Measurements from ENCODE around the gene SPINDOC. TPM values are rescaled to one million over a fixed set of nuclear protein-coding genes. Genes with fewer than 3 reads are reported as not detected.

SPINDOC gene
- total RNA-seq, 1 experiment from 2014 or later = 40.3 TPM

DNA sequence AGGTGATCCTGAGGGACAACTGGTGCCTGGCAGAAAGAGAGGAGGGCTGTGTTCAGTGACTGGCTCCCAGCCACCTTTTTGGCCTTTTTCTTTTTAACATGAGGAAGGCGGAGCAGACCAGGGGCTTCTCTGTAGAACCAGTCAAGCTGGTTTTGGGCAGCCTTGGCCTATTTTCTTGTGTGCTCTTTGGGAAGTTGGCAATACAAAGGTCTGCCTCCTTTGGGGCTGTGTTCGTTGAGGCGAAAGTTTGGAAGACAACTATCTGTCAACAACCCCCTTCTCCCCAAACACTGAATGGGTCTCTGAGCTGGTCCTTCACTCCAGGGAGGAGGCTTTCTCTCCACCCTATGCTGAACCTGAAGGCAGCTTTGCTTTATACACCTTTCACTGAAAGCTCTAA, 34.1 kb downstream of the SPINDOC start:
- Histone ChIP-seq H3K4me2 (ENCODE audit: low read depth, low read length, poor library complexity, severe bottlenecking) (no peak overlapping the region), H3K36me3 (ENCODE audit: insufficient read depth, low read length) (peaks cover 15% of the 10 kb centered on the region; the same call in 1 of the 2 replicates), H4K20me1 (ENCODE audit: insufficient read depth, low read depth, low read length) (peaks cover 29% of the 10 kb centered on the region)

GRCh38 chr11:63849691-63850090, 36.4 kb downstream of the SPINDOC start:
- no peak overlapping the region for H3K4me3 ChIP-seq (ENCODE audit: low read length)
- no peak overlapping the region for H3K9ac ChIP-seq (ENCODE audit: low read length)
- no peaks in the 10 kb centered on the region for H3K9me3 ChIP-seq (ENCODE audit: low read length)
- no peak overlapping the region for H3K4me2 ChIP-seq (ENCODE audit: low read depth, low read length, poor library complexity, severe bottlenecking)
- H3K79me2 ChIP-seq (ENCODE audit: low read length) = peaks cover 90% of the 10 kb centered on the region
- H3K36me3 ChIP-seq (ENCODE audit: insufficient read depth, low read length) = peaks cover 15% of the 10 kb centered on the region; the same call in 1 of the 2 replicates
- H2AFZ ChIP-seq (ENCODE audit: low read length) = no peak overlapping the region
- no peak overlapping the region for H3K27ac ChIP-seq (ENCODE audit: low read length)
- H3K27me3 ChIP-seq (ENCODE audit: low read length) = no peaks in the 10 kb centered on the region
- H3K9me2 ChIP-seq (replicated peaks; ENCODE audit: insufficient read depth, low read length) = no peaks in the 10 kb centered on the region
- DNase-seq = no peak
- H4K20me1 ChIP-seq (ENCODE audit: insufficient read depth, low read depth, low read length) = peaks cover 24% of the 10 kb centered on the region
- H3K4me1 ChIP-seq (ENCODE audit: low read length) = no peaks in the 10 kb centered on the region

More for the DNA sequence above, 34.1 kb downstream of the SPINDOC start:
- no peak overlapping the region for H3K9ac ChIP-seq (ENCODE audit: low read length)
- H3K4me1 ChIP-seq (ENCODE audit: low read length) = peaks cover 7% of the 10 kb centered on the region
- H3K27me3 ChIP-seq (ENCODE audit: low read length) = no peaks in the 10 kb centered on the region
- H3K79me2 ChIP-seq (ENCODE audit: low read length) = peaks cover 90% of the 10 kb centered on the region
- DNase-seq = no peak
- H3K9me3 ChIP-seq (ENCODE audit: low read length) = no peaks in the 10 kb centered on the region
- H3K9me2 ChIP-seq (replicated peaks; ENCODE audit: insufficient read depth, low read length) = no peaks in the 10 kb centered on the region
- no peak overlapping the region for H2AFZ ChIP-seq (ENCODE audit: low read length)
- H3K4me3 ChIP-seq (ENCODE audit: low read length) = no peak overlapping the region
- no peak overlapping the region for H3K27ac ChIP-seq (ENCODE audit: low read length)

GRCh38 chr11:63850920-63851319, 37.7 kb downstream of the SPINDOC start:
- Histone ChIP-seq H3K4me1 (ENCODE audit: low read length) (no peaks in the 10 kb centered on the region), H4K20me1 (ENCODE audit: insufficient read depth, low read depth, low read length) (peaks cover 19% of the 10 kb centered on the region), H3K4me2 (ENCODE audit: low read depth, low read length, poor library complexity, severe bottlenecking) (no peak overlapping the region), H3K9ac (ENCODE audit: low read length) (no peak overlapping the region), H2AFZ (ENCODE audit: low read length) (no peak overlapping the region), H3K27me3 (ENCODE audit: low read length) (no peaks in the 10 kb centered on the region), H3K79me2 (ENCODE audit: low read length) (peaks cover 90% of the 10 kb centered on the region), H3K4me3 (ENCODE audit: low read length) (no peak overlapping the region), H3K9me2 (replicated peaks; ENCODE audit: insufficient read depth, low read length) (no peaks in the 10 kb centered on the region), H3K9me3 (ENCODE audit: low read length) (no peaks in the 10 kb centered on the region), H3K27ac (ENCODE audit: low read length) (no peak overlapping the region), H3K36me3 (ENCODE audit: insufficient read depth, low read length) (peaks cover 9% of the 10 kb centered on the region; the same call in 1 of the 2 replicates)
- no peak for DNase-seq

DNA sequence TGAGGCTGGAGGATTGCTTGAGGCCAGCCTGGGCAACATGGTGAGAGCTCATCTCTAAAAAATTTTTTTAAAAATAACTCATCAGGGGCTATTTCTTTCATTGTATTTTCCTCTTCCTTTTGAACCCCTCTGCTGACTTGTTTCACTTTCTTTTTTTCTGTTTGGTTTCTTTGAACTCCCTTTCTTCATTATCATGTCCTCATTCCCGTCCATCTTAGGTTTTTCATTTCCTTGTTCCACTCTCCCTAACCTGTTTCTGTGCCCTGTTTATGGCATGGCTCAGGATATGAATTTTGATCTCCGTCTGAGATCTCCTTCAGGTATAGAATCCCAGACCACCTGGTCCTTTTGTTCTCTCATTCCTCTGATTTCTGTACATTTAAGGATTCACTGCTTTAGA, 38.1 kb downstream of the SPINDOC start:
- Histone ChIP-seq H3K9me2 (replicated peaks; ENCODE audit: insufficient read depth, low read length) (no peaks in the 10 kb centered on the region), H3K4me1 (ENCODE audit: low read length) (no peaks in the 10 kb centered on the region), H3K36me3 (ENCODE audit: insufficient read depth, low read length) (peaks cover 9% of the 10 kb centered on the region; the same call in 1 of the 2 replicates), H3K27ac (ENCODE audit: low read length) (no peak overlapping the region), H3K4me3 (ENCODE audit: low read length) (no peak overlapping the region), H3K79me2 (ENCODE audit: low read length) (peaks cover 91% of the 10 kb centered on the region), H4K20me1 (ENCODE audit: insufficient read depth, low read depth, low read length) (peaks cover 19% of the 10 kb centered on the region), H3K27me3 (ENCODE audit: low read length) (no peaks in the 10 kb centered on the region), H3K4me2 (ENCODE audit: low read depth, low read length, poor library complexity, severe bottlenecking) (no peak overlapping the region), H3K9me3 (ENCODE audit: low read length) (no peaks in the 10 kb centered on the region), H3K9ac (ENCODE audit: low read length) (no peak overlapping the region), H2AFZ (ENCODE audit: low read length) (no peak overlapping the region)
- no peak for DNase-seq

- no peak overlapping the region for H3K27ac ChIP-seq (ENCODE audit: low read length)
- no peak for DNase-seq
- no peaks in the 10 kb centered on the region for H3K9me2 ChIP-seq (replicated peaks; ENCODE audit: insufficient read depth, low read length)
- H4K20me1 ChIP-seq (ENCODE audit: insufficient read depth, low read depth, low read length) = peaks cover 9% of the 10 kb centered on the region; the same call in 1 of the 2 replicates
- peaks cover 96% of the 10 kb centered on the region for H3K79me2 ChIP-seq (ENCODE audit: low read length)
- no peak overlapping the region for H2AFZ ChIP-seq (ENCODE audit: low read length)
- H3K27me3 ChIP-seq (ENCODE audit: low read length) = no peaks in the 10 kb centered on the region
- no peaks in the 10 kb centered on the region for H3K4me1 ChIP-seq (ENCODE audit: low read length)
- no peak overlapping the region for H3K9ac ChIP-seq (ENCODE audit: low read length)
- no peak overlapping the region for H3K4me2 ChIP-seq (ENCODE audit: low read depth, low read length, poor library complexity, severe bottlenecking)
- H3K36me3 ChIP-seq (ENCODE audit: insufficient read depth, low read length) = peaks cover 9% of the 10 kb centered on the region; the same call in 1 of the 2 replicates
- no peaks in the 10 kb centered on the region for H3K9me3 ChIP-seq (ENCODE audit: low read length)
- no peak overlapping the region for H3K4me3 ChIP-seq (ENCODE audit: low read length)
Observed at GRCh38 chr11:63853476-63853875, 40.2 kb downstream of the SPINDOC start.

DNA sequence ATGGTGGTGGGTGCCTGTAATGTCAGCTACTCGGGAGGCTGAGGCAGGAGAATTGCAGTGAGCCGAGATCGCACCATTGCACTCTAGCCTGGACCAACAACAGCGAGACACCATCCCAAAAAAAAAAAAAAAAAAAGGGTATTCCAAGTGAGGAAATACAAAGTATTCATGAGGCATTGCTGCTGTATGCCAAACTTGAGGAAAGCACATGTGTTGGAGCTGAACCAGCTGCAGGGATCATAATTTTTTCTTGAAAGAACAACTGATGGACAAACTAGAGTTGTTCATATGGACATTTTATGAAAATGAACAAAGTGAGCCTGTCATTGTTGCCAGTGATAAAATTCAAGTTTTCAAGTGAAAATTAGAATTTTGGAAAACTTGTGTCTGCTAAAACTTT, 41.4 kb downstream of the SPINDOC start:
- Histone ChIP-seq H4K20me1 (ENCODE audit: insufficient read depth, low read depth, low read length) (peaks cover 3% of the 10 kb centered on the region; the same call in 1 of the 2 replicates), H3K4me1 (ENCODE audit: low read length) (no peaks in the 10 kb centered on the region), H3K9ac (ENCODE audit: low read length) (no peak overlapping the region), H2AFZ (ENCODE audit: low read length) (no peak overlapping the region), H3K9me3 (ENCODE audit: low read length) (no peaks in the 10 kb centered on the region), H3K27ac (ENCODE audit: low read length) (no peak overlapping the region), H3K36me3 (ENCODE audit: insufficient read depth, low read length) (peaks cover 9% of the 10 kb centered on the region; the same call in 1 of the 2 replicates), H3K9me2 (replicated peaks; ENCODE audit: insufficient read depth, low read length) (no peaks in the 10 kb centered on the region), H3K79me2 (ENCODE audit: low read length) (peaks cover 97% of the 10 kb centered on the region), H3K4me2 (ENCODE audit: low read depth, low read length, poor library complexity, severe bottlenecking) (no peak overlapping the region), H3K4me3 (ENCODE audit: low read length) (no peak overlapping the region), H3K27me3 (ENCODE audit: low read length) (no peaks in the 10 kb centered on the region)
- no peak for DNase-seq

DNA sequence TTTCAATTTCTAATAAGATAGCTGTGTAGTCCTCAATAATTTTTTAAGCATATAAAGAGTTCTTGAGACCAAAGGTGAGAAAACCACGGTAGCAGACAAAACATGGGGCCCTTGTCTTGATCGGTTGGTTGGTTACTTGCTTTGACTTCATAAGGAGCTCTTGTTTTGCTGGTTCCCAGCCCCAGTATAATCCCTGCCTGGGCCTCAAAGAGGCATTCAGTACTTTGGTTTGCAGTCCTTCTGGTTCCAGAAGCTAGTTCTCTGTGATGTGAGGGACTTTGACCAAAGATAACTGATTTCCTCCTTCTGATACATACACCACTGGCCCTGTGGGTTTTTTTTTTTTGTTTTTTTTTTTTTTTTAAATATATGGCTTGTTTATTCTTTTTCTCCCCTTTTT, 42.7 kb downstream of the SPINDOC start:
- no peaks in the 10 kb centered on the region for H3K27me3 ChIP-seq (ENCODE audit: low read length)
- H3K36me3 ChIP-seq (ENCODE audit: insufficient read depth, low read length) = peaks cover 9% of the 10 kb centered on the region; the same call in 1 of the 2 replicates
- H3K9ac ChIP-seq (ENCODE audit: low read length) = no peak overlapping the region
- H2AFZ ChIP-seq (ENCODE audit: low read length) = no peak overlapping the region
- no peak for DNase-seq
- H3K27ac ChIP-seq (ENCODE audit: low read length) = no peak overlapping the region
- no peak overlapping the region for H3K4me3 ChIP-seq (ENCODE audit: low read length)
- no peak overlapping the region for H3K4me2 ChIP-seq (ENCODE audit: low read depth, low read length, poor library complexity, severe bottlenecking)
- H3K4me1 ChIP-seq (ENCODE audit: low read length) = no peaks in the 10 kb centered on the region
- H3K79me2 ChIP-seq (ENCODE audit: low read length) = peaks cover 96% of the 10 kb centered on the region
- peaks cover 1% of the 10 kb centered on the region; the same call in 1 of the 2 replicates for H4K20me1 ChIP-seq (ENCODE audit: insufficient read depth, low read depth, low read length)
- no peaks in the 10 kb centered on the region for H3K9me2 ChIP-seq (replicated peaks; ENCODE audit: insufficient read depth, low read length)
- no peaks in the 10 kb centered on the region for H3K9me3 ChIP-seq (ENCODE audit: low read length)

DNA sequence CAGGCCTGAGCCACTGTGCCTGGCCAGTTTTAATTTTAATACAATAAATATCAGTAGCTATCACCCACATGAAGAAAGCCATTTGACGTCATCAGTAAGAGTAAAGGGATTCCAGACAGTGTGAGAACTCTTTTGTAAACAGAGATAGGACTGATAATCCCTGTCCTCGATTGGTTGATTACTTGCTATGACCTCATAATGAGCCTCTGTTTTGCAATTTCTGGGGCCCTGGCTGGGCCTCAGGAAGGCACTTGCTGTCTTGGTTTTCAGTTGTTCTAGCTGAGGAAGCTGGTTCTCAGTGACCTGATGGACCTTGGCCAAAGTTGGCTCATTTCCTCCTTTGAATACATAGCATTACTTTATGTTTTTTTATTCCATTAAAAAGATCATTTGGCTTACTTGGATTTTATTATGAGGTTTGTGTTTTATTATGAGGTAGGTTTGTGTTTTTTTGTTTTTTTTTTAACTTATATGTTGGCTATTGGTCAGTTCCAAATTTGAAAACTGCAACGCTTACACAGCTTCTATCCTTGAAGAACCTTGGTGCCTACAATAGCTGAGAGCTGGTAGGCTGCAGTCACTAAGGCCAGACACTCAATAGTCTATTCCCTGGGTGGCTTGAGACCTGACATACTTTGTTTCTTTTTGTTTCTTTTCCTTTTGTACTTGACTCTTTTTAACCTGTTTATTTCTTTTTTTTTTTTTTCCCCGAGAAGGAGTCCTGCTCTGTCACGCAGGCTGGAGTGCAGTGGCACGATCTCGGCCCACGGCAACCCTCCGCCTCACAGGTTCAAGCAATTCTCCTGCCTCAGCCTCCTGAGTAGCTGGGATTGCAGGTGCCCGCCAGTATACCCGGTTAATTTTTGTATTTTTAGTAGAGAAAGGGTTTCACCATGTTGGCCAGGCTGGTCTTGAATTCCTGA, 45.6 kb downstream of the SPINDOC start:
- Histone ChIP-seq H3K27ac (ENCODE audit: low read length) (no peak overlapping the region), H3K36me3 (ENCODE audit: insufficient read depth, low read length) (peaks cover 4% of the 10 kb centered on the region; the same call in 1 of the 2 replicates), H4K20me1 (ENCODE audit: insufficient read depth, low read depth, low read length) (no peaks in the 10 kb centered on the region), H3K4me3 (ENCODE audit: low read length) (no peak overlapping the region), H3K9me3 (ENCODE audit: low read length) (no peaks in the 10 kb centered on the region), H3K79me2 (ENCODE audit: low read length) (peaks cover 91% of the 10 kb centered on the region), H3K4me2 (ENCODE audit: low read depth, low read length, poor library complexity, severe bottlenecking) (no peak overlapping the region), H3K9ac (ENCODE audit: low read length) (no peak overlapping the region), H3K4me1 (ENCODE audit: low read length) (no peaks in the 10 kb centered on the region), H2AFZ (ENCODE audit: low read length) (no peak overlapping the region), H3K27me3 (ENCODE audit: low read length) (no peaks in the 10 kb centered on the region), H3K9me2 (replicated peaks; ENCODE audit: insufficient read depth, low read length) (no peaks in the 10 kb centered on the region)
- no peak for DNase-seq

All from Karpas-422 (cell line).